ENCODE results near the gene CD300LD.
"Not testable (repeated sequence)": the region's sequence is repeated elsewhere in the genome, so short reads cannot be mapped to it uniquely, and the experiment has no call there.

Gene CD300LD

DNA sequence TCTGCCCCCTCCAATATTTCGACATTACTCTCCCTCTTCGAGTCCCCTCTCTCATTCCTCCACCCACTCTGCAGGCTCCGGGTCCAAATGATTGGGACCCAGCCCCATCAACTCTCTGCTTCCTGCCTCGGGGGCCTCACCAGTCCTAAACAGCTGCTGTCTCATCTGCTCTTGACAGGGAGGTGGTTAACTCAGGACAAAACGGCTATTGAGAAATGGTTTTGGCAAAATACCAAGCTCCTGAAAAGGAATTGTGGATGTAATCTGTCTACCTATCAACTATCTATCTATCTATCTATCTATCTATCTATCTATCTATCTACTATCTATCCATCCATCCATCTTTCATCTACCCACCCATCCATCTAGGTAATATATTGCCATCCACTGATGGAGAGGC is 27.0 kb downstream of the CD300LD start:
- no peak overlapping the region for H3K4me3 ChIP-seq (ENCODE audit: low read length)
- TF ChIP-seq, protein P1, sequence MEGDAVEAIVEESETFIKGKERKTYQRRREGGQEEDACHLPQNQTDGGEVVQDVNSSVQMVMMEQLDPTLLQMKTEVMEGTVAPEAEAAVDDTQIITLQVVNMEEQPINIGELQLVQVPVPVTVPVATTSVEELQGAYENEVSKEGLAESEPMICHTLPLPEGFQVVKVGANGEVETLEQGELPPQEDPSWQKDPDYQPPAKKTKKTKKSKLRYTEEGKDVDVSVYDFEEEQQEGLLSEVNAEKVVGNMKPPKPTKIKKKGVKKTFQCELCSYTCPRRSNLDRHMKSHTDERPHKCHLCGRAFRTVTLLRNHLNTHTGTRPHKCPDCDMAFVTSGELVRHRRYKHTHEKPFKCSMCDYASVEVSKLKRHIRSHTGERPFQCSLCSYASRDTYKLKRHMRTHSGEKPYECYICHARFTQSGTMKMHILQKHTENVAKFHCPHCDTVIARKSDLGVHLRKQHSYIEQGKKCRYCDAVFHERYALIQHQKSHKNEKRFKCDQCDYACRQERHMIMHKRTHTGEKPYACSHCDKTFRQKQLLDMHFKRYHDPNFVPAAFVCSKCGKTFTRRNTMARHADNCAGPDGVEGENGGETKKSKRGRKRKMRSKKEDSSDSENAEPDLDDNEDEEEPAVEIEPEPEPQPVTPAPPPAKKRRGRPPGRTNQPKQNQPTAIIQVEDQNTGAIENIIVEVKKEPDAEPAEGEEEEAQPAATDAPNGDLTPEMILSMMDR (IDR thresholded peaks at IDR 0.05; ENCODE audit: insufficient read depth, low read depth, low read length, missing control alignments), result no peak
- DNase-seq (ENCODE audit: low read depth), result peak; percentile 13

DNA sequence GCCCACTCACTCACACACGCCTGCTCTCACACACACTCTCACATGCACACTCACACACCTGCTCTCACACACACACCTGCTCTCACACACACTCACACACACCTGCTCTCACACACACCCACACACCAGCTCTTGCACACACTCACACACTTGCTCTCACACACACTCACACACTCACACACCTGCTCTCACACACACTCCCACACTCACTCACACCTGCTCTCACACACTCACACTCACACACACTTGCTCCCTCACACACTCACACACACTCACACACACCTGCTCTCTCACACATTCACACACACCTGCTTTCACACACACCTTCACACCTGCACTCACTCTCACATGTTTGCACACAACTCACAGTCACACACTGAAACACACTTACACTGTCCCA is 28.7 kb downstream of the CD300LD start:
- no peak overlapping the region for H3K4me3 ChIP-seq (ENCODE audit: low read length)
- DNase-seq (ENCODE audit: low read depth), result no peak
- TF ChIP-seq, protein P1 (IDR thresholded peaks at IDR 0.05; ENCODE audit: insufficient read depth, low read depth, low read length, missing control alignments), result no peak

DNA sequence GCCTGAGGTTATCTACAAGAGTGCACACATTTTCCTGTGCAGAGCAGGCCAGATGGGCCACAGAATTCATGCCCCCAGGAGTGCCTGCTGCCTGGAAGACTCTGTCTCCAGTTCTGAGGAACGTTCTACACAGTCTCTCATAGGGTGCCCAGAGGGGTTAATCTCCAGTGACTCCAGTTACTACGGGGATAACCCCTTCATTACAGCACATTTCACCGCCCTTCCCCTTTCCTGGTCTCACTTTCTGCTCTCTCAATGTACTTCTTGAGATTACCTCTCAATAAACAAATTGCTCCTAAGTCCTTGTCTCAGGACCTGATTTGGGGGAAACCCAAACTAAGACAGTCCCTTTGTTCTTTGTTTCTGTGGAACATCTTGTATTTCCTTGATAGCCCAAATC is 30.5 kb downstream of the CD300LD start:
- TF ChIP-seq, protein P1 (IDR thresholded peaks at IDR 0.05; ENCODE audit: insufficient read depth, low read depth, low read length, missing control alignments), result no peak
- DNase-seq (ENCODE audit: low read depth), result no peak
- no peak overlapping the region for H3K4me3 ChIP-seq (ENCODE audit: low read length)

DNA sequence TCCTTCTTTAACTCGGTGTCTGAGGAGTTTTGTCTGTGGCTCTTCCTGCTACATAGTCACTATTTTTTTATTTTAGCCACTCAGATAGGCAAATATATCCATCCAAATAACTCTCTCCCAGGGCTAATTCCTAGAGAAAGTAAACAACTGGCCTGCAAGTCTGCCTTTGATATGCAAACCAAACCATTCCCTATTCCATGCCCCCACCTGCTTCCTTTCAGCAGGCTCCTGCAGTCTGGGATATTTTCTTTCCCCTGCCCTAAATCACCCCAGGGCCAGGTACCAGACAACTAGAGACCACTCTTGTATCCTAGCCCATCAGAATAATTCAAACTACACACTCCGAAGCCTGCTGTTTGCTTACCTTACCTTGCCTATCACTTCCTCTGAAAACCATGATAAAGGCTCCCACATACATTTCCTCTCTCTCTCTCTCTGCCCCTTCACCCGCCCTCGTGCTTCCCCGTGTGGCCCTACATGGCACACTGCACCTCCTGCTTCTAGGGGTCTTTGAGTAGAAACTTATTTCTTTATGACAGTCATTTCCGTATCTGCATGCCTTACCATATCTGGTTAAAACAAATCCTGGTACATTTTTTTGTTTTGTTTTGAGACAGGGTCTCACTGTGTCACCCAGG is 33.1 kb downstream of the CD300LD start:
- no peak for DNase-seq (ENCODE audit: low read depth)
- TF ChIP-seq, protein P1 (IDR thresholded peaks at IDR 0.05; ENCODE audit: insufficient read depth, low read depth, low read length, missing control alignments), result no peak
- H3K4me3 ChIP-seq (ENCODE audit: low read length), result no peak overlapping the region

DNA sequence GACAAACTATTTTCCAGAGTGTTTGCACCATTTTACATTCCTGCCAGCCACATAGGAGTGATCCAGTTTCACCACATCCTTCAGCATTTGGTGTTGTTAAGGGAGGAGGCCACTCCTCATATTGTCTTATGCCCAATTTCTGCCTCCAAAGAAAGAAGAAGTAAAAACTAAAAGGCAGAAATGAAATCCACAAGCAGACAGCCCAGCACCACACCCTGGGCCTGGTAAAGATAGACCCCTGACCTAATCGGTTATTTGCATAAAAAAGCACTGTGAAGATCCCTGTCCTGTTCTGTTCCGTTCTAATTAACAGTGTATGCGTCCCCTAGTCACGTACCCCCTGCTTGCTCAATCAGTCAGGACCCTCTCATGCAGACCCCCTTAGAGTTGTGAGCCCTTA is 33.7 kb downstream of the CD300LD start:
- not testable (repeated sequence) for DNase-seq (ENCODE audit: low read depth); H3K4me3 ChIP-seq (ENCODE audit: low read length)

DNA sequence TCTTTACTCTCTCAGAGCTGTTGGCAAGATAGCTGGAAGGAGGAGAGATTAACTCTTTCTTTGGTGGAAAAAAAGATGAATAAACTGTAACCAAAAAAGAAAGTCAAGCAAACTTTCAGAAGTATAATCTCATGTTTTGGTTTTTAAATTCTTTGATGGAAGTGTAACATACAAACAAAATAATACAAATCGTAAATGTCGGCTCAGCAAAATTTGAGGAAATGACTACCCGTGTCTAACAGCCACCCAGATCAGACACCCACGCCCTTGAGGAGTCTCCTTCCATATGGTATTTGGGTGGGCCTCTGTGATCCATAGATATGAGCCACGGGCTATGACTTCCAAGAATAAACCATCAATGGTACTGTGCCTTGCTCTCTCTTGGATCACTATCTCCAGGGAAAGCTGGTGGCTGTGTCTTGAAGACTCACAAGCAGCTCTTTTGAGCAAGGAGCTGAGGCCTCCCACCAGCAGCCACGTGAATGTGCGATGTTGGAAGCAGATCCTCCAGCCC is 36.6 kb downstream of the CD300LD start:
- H3K4me3 ChIP-seq (ENCODE audit: low read length), result no peak overlapping the region
- TF ChIP-seq, protein P1 (IDR thresholded peaks at IDR 0.05; ENCODE audit: insufficient read depth, low read depth, low read length, missing control alignments), result no peak
- no peak for DNase-seq (ENCODE audit: low read depth)

DNA sequence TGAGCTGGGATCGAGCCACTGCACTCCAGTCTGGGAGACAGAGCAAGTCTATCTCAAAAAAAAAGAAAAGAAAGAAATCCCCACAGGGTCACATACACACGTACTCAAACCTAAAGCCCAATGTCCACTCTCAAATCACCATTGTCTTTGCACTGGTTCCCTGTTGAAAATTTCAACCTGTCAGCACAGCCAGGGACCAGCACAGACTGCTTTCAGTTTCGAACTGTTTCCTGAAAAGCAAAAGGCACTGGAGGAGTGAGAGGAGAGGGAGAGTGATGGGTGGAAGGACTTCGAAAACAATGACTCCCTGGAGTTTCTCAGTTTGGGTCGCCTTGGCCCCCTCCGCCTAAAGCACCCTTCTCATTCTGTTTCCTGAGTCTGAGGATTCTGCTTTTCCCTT is 37.2 kb downstream of the CD300LD start:
- TF ChIP-seq, protein P1 (IDR thresholded peaks at IDR 0.05; ENCODE audit: insufficient read depth, low read depth, low read length, missing control alignments), result no peak
- DNase-seq (ENCODE audit: low read depth), result no peak
- H3K4me3 ChIP-seq (ENCODE audit: low read length), result no peak overlapping the region

Data from epithelial cell of esophagus (primary cell).